Right lobe of liver (tissue), 6 donors: ENCODE measurements around the gene KCNJ8. TPM values are rescaled to one million over a fixed set of nuclear protein-coding genes. Genes with fewer than 3 reads are reported as not detected.

ENCODE experiments used
- ATAC-seq, 4 donors: fragments of 200-7000 bp; cut with Tn5 transposase; one replicate each; pipeline ENCODE4 v1.9.1; 2020; ENCODE audit warnings: mild to moderate bottlenecking in 4 of 4, moderate library complexity in 4 of 4
- DNase-seq, 3 donors: peaks; one replicate each; pipeline ENCODE4 v3.0.0-alpha.2; 2020
- H3K27ac ChIP-seq, 3 donors: fragments of 200-600 bp; one replicate each; pipeline ENCODE4 v1.8.0; 2022
- H3K27me3 ChIP-seq, 2 donors: fragments of 200-600 bp; one replicate each; pipeline ENCODE4 v1.8.0; 2022
- H3K36me3 ChIP-seq, 4 donors: fragments of 200-600 bp; sonication (generic) in 1 of 4; one replicate each; pipeline versions ENCODE4 v1.5.1 to v1.8.0; 2017 to 2022; ENCODE audit warnings: control low read depth in 1 of 4
- H3K4me1 ChIP-seq, 4 donors: fragments of 200-600 bp; sonication (generic) in 1 of 4; one replicate each; pipeline versions ENCODE4 v1.5.1 to v1.8.0; 2017 to 2022; ENCODE audit warnings: control low read depth in 1 of 4
- H3K4me3 ChIP-seq, 3 donors: fragments of 200-600 bp; one replicate each; pipeline ENCODE4 v1.8.0; 2022
- H3K9me3 ChIP-seq, 4 donors: fragments of 200-600 bp; sonication (generic) in 1 of 4; one replicate each; pipeline versions ENCODE4 v1.5.1 to v1.8.0; 2017 to 2022; ENCODE audit warnings: control low read depth in 1 of 4
- CTCF ChIP-seq, 4 donors: fragments of 200-600 bp in 3 of 4; fragments of 450-650 bp in 1 of 4; IDR thresholded peaks; one replicate each; pipeline versions ENCODE4 v1.5.1 to v1.8.0; 2016 to 2022; ENCODE audit warnings: antibody characterized with exemption in 4 of 4, mild to moderate bottlenecking in 2 of 4
- POLR2A ChIP-seq: fragments of 450-650 bp; IDR thresholded peaks from one replicate; pipeline ENCODE4 v1.6.1; 2017; ENCODE audit warnings: antibody characterized with exemption, mild to moderate bottlenecking
- WGBS: methylation state at CpG from one replicate; pipeline ENCODE4 v1.1.6; 2018; ENCODE audit warnings: low coverage, low lambda C conversion rate; ENCODE audit not compliant: insufficient coverage; ENCODE audit errors: missing lambda C conversion rate; 5-methylcytosine and 5-hydroxymethylcytosine counted together
- intact Hi-C, 2 donors: fragments of 100-400 bp; cut with DNase I; formaldehyde crosslinking; loops; one replicate each; pipeline versions ENCODE4 v1.11.2 to v1.14.1; 2022
- total RNA-seq, 6 experiments: library from RNA; depleted of rRNA in 2 of 6; stranded (reverse); fragments of >200 nt in 2 of 6; fragmentation: NEBNext Ultra II Directional in 3 of 6; extraction: Animal tissue kit (Norgen Biotek cat#: 25700) in 3 of 6; gene quantifications; one replicate each; pipeline versions ENCODE4 v1.1.0 to v1.2.4, GENCODE V29; 2016 to 2023
- donor health status: DM: no; HTN: yes; CAD: no.
- donor health status: DM: no; HTN: no; CAD: no.
- donor health status: DM: no; HTN: no; CAD: no.
- donor health status: DM: no; HTN: yes; CAD: no.
- donor health status: DM: no; HTN: yes; CAD: no.

Gene KCNJ8
- total RNA-seq, 6 experiments from 2014 or later: 9.1 to 37.5 (median 25.4) TPM

- Histone ChIP-seq H3K36me3 (no peaks in the 10 kb centered on the region), H3K27ac (no peak overlapping the region), H3K9me3 (no peaks in the 10 kb centered on the region), H3K4me1 (no peaks in the 10 kb centered on the region), H3K27me3 (no peaks in the 10 kb centered on the region), H3K4me3 (no peak overlapping the region)
- 83% methylated on average over 6 of the region's 6 CpGs for WGBS
- intact Hi-C loops: no loop called here
- no peak for TF ChIP-seq POLR2A
- TF ChIP-seq CTCF (IDR thresholded peaks at IDR 0.05): no peak
- ATAC-seq: no peak
- no peak for DNase-seq
Measured at GRCh38 chr12:21745258-21745657, 29.2 kb downstream of the KCNJ8 start.

DNA sequence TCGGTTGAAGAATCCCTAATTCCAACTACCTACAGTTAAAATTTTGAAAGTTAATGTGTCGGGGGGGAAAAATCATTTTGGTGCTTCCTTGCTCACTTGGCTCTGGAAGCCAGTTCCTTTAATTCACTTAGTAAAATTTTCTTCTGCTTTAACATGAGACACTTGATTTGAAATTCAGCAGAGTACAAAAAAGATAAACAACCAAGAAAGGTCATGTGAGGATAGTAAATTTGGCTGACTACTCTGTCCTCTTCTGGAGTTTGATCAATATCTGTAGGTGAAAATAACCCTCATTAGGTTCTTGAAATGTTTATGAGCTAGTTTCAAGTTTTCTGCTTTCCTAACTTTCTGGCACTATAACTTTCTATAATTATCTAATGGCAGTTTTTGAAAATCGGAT is 43.4 kb downstream of the KCNJ8 start:
- 74% methylated on average over 3 of the region's 3 CpGs for WGBS
- DNase-seq (no peak), ATAC-seq (peak; percentile 32 to 77 (median 68))
- intact Hi-C loops: no loop called here
- Histone ChIP-seq H3K27ac (no peak overlapping the region), H3K4me3 (no peak overlapping the region), H3K36me3 (no peaks in the 10 kb centered on the region), H3K9me3 (no peaks in the 10 kb centered on the region), H3K4me1 (peaks cover 0 to 9% (median 0%) of the 10 kb centered on the region in 4 donors), H3K27me3 (no peaks in the 10 kb centered on the region)
- TF ChIP-seq CTCF (IDR thresholded peaks at IDR 0.05) (no peak), POLR2A (no peak)

GRCh38 chr12:21725731-21726130 is 48.8 kb downstream of the KCNJ8 start:
- H3K27me3 ChIP-seq: no peaks in the 10 kb centered on the region
- H3K9me3 ChIP-seq: no peaks in the 10 kb centered on the region
- H3K36me3 ChIP-seq: no peaks in the 10 kb centered on the region
- peaks cover 0 to 2% (median 0%) of the 10 kb centered on the region in 4 donors for H3K4me1 ChIP-seq
- no peak for DNase-seq
- WGBS: 70% methylated on average over 5 of the region's 5 CpGs
- TF ChIP-seq POLR2A (no peak), CTCF (IDR thresholded peaks at IDR 0.05) (no peak)
- no peak overlapping the region for H3K4me3 ChIP-seq
- intact Hi-C loops: no loop called here
- no peak overlapping the region for H3K27ac ChIP-seq
- ATAC-seq: peak in 2 of 4 donors; percentile 28 to 75

DNA sequence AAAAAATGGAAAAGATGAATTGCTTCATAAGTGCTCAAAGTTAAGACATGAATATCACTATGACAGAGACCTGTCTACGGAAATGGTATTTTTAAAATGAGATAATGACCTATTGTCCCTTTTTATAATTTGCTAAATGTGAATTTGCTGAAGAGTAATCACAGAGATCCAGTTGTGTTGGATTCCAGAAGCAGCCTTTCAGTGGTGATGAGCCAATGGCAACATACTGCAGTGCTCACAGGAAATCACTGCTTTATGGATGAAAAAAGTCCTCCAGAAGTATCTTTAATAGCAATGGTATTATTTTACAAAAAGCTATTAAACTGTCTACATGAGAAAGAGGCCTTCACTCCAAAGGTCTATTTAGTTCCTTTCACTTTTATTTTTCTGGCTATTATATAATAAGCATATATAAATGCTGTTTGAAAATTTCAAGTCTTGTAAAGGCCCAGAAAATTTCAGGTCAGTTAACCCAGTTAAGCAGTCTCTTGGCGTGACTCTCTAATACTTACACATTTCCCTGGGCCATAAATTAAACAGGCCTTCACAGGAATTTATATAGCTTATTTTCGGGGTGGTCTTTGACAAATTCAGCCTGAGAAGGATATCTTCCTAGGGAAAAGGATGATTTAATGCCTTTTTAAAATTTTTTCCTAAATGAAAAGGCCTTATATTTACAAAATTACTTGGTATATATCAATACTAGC is 55.4 kb downstream of the KCNJ8 start:
- Histone ChIP-seq H3K27me3 (no peaks in the 10 kb centered on the region), H3K36me3 (no peaks in the 10 kb centered on the region), H3K9me3 (no peaks in the 10 kb centered on the region), H3K4me1 (no peaks in the 10 kb centered on the region), H3K27ac (peak overlapping the region in 1 of 3 donors; percentile 2), H3K4me3 (no peak overlapping the region)
- intact Hi-C loops: no loop called here
- ATAC-seq: peak; percentile 31 to 45 (median 40)
- WGBS: 77% methylated on average over 3 of the region's 3 CpGs
- no peak for DNase-seq
- TF ChIP-seq CTCF (IDR thresholded peaks at IDR 0.05) (no peak), POLR2A (no peak)
